ENCODE results near the gene SNAI3. TPM values are rescaled to one million over a fixed set of nuclear protein-coding genes. Genes with fewer than 3 reads are reported as not detected.

Gene SNAI3
- total RNA-seq, 4 donors from 2014 or later: 1.2 to 2.2 (median 1.6) TPM

- no peak overlapping the region for H3K27ac ChIP-seq
- no peak for DNase-seq
- no peaks in the 10 kb centered on the region for H3K4me1 ChIP-seq
- TF ChIP-seq, protein P1, sequence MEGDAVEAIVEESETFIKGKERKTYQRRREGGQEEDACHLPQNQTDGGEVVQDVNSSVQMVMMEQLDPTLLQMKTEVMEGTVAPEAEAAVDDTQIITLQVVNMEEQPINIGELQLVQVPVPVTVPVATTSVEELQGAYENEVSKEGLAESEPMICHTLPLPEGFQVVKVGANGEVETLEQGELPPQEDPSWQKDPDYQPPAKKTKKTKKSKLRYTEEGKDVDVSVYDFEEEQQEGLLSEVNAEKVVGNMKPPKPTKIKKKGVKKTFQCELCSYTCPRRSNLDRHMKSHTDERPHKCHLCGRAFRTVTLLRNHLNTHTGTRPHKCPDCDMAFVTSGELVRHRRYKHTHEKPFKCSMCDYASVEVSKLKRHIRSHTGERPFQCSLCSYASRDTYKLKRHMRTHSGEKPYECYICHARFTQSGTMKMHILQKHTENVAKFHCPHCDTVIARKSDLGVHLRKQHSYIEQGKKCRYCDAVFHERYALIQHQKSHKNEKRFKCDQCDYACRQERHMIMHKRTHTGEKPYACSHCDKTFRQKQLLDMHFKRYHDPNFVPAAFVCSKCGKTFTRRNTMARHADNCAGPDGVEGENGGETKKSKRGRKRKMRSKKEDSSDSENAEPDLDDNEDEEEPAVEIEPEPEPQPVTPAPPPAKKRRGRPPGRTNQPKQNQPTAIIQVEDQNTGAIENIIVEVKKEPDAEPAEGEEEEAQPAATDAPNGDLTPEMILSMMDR (IDR thresholded peaks at IDR 0.05 in 4 of 5, conservative IDR thresholded peaks at IDR 0.05 in 1 of 5): no peak
- no peak for TF ChIP-seq POLR2A (IDR thresholded peaks at IDR 0.05)
- in situ Hi-C loops (cut with MboI; ENCODE audit: low sequenced_read_pairs in 4 of 4): loop anchor here in 2 of 4 donors (25.0 kb wide), 1 partner anchor 481 kb away; the partner anchor contains the start of genes SLC22A31 (in 2 of the 2) and ZNF778 (in 2 of the 2)
- intact Hi-C loops (cut with DNase I; ENCODE audit: low total_unique reads): no loop called here
- no peak for ATAC-seq
- H3K9me3 ChIP-seq: no peaks in the 10 kb centered on the region
- no peaks in the 10 kb centered on the region for H3K27me3 ChIP-seq
- H3K4me3 ChIP-seq: no peak overlapping the region
- no peaks in the 10 kb centered on the region for H3K36me3 ChIP-seq
These were observed 44.6 kb upstream of the SNAI3 start for GRCh38 chr16:88730632-88731607.

- intact Hi-C loops (cut with DNase I; ENCODE audit: low total_unique reads) (no loop called here), in situ Hi-C loops (cut with MboI; ENCODE audit: low sequenced_read_pairs in 4 of 4) (loop anchor here in 2 of 4 donors (25.0 kb wide), 1 partner anchor 484 kb away; the partner anchor contains the start of genes SLC22A31 (in 2 of the 2) and ZNF778 (in 2 of the 2))
- no peaks in the 10 kb centered on the region for H3K36me3 ChIP-seq
- no peak for DNase-seq
- ATAC-seq: no peak
- H3K9me3 ChIP-seq: no peaks in the 10 kb centered on the region
- no peak overlapping the region for H3K4me3 ChIP-seq
- H3K4me1 ChIP-seq: no peaks in the 10 kb centered on the region
- no peak for TF ChIP-seq POLR2A (IDR thresholded peaks at IDR 0.05)
- TF ChIP-seq, protein P1 (IDR thresholded peaks at IDR 0.05 in 4 of 5, conservative IDR thresholded peaks at IDR 0.05 in 1 of 5): no peak
- H3K27ac ChIP-seq: no peak overlapping the region
- no peaks in the 10 kb centered on the region for H3K27me3 ChIP-seq
These were observed 41.6 kb upstream of the SNAI3 start for GRCh38 chr16:88727871-88728270.

- Histone ChIP-seq H3K27ac (no peak overlapping the region), H3K4me3 (no peak overlapping the region), H3K9me3 (no peaks in the 10 kb centered on the region), H3K4me1 (no peaks in the 10 kb centered on the region), H3K27me3 (no peaks in the 10 kb centered on the region), H3K36me3 (no peaks in the 10 kb centered on the region)
- in situ Hi-C loops (cut with MboI; ENCODE audit: low sequenced_read_pairs in 4 of 4) (loop anchor here in 2 of 4 donors (25.0 kb wide), 1 partner anchor 485 kb away; the partner anchor contains the start of genes SLC22A31 (in 2 of the 2) and ZNF778 (in 2 of the 2)), intact Hi-C loops (cut with DNase I; ENCODE audit: low total_unique reads) (no loop called here)
- TF ChIP-seq POLR2A (IDR thresholded peaks at IDR 0.05): no peak
- TF ChIP-seq, protein P1 (IDR thresholded peaks at IDR 0.05 in 4 of 5, conservative IDR thresholded peaks at IDR 0.05 in 1 of 5): no peak
- DNase-seq: no peak
- no peak for ATAC-seq
These were observed 40.7 kb upstream of the SNAI3 start for GRCh38 chr16:88726981-88727380.

DNA sequence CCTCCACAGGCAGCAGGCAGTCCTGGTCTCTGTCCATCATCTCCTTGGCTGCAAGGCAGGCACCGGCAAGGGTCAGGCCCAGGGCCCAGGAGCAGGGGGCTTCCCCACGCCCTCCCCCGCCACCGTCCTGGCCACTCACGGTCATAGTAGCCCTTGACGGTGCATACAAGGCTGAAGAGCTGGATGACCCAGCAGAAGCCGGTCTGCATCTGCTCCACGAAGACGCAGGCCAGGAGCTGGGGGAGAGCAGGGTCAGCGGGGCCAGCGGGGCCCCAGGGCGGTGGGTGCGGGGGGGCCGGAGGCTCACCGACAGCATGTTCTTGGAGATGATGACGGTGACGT, 40.1 kb upstream of the SNAI3 start:
- H3K4me3 ChIP-seq: no peak overlapping the region
- no peaks in the 10 kb centered on the region for H3K9me3 ChIP-seq
- in situ Hi-C loops (cut with MboI; ENCODE audit: low sequenced_read_pairs in 4 of 4): loop anchor here in 2 of 4 donors (25.0 kb wide), 1 partner anchor 486 kb away; the partner anchor contains the start of genes SLC22A31 (in 2 of the 2) and ZNF778 (in 2 of the 2)
- TF ChIP-seq, protein P1 (IDR thresholded peaks at IDR 0.05 in 4 of 5, conservative IDR thresholded peaks at IDR 0.05 in 1 of 5): no peak
- no peak for TF ChIP-seq POLR2A (IDR thresholded peaks at IDR 0.05)
- H3K27ac ChIP-seq: no peak overlapping the region
- no peaks in the 10 kb centered on the region for H3K4me1 ChIP-seq
- intact Hi-C loops (cut with DNase I; ENCODE audit: low total_unique reads): no loop called here
- H3K27me3 ChIP-seq: no peaks in the 10 kb centered on the region
- ATAC-seq (no peak), DNase-seq (no peak)
- no peaks in the 10 kb centered on the region for H3K36me3 ChIP-seq

All from gastrocnemius medialis (tissue), 4 donors.